OCI-LY1 (cell line): ENCODE measurements around the gene PARVG.

Source experiments
- CTCF ChIP-seq: fragments of 200-600 bp; sonication (generic), shearing (Covaris generic); IDR thresholded peaks from 2 replicates; pipeline ENCODE4 v1.5.1; 2017; ENCODE audit warnings: mild to moderate bottlenecking, antibody characterized with exemption, low read length, moderate library complexity, mixed read lengths
- EZH2 ChIP-seq: fragments of 200-600 bp; sonication (generic), shearing (Covaris generic); IDR thresholded peaks from 2 replicates; pipeline ENCODE4 v1.8.0; 2017; ENCODE audit warnings: borderline replicate concordance, mixed run types, mild to moderate bottlenecking, antibody characterized with exemption, low read length, moderate library complexity, mixed read lengths

DNA sequence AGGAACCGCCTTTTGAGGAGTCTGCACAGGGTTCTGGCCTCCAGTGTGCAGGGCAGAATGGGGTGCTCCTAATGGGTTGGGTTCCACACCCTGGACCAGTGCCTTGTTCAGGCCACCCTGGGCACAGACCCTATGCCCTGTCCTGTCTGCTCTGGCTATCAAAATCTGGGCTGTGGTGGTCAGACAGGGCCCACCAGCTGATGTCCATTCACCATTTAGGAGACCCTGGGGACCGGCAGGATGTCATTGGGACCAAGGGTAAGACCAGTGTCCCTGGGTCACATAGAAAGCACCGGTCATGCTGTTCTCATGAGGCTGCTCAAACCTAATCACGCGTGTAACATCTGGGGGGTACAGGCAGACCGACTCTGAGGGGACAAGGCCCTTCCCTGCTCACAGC, 37.3 kb downstream of the PARVG start:
- TF ChIP-seq CTCF (no peak), EZH2 (no peak)
